Melanocyte of skin (primary cell): ENCODE measurements around the gene ABHD12B. TPM values are rescaled to one million over a fixed set of nuclear protein-coding genes. Genes with fewer than 3 reads are reported as not detected.

Source experiments
- small RNA-seq, 2 donors: library from RNA; depleted of rRNA; stranded (forward); fragments of <200 nt; gene quantifications; one replicate each; pipeline ENCODE3, GENCODE V24; 2012
- total RNA-seq, 2 donors: library from RNA; depleted of rRNA; stranded (reverse); fragments of >200 nt; gene quantifications; 2 replicates each; pipeline ENCODE4 v1.2.3, GENCODE V29; 2012

ABHD12B gene
- not detected for total RNA-seq

GRCh38 chr14:50871914-50872732 is at the start of gene ABHD12B:
Gene ABHD12B, plus strand, starts transcription at chr14:50872053. Its CDS starts 122 bp downstream, at chr14:50872175.

GRCh38 chr14:50830932-50831725 is 40.7 kb upstream of the ABHD12B start, which contains the start of gene NIN:
Gene NIN, minus strand, starts transcription at chr14:50831162. Its CDS starts 9,106 bp downstream, at chr14:50822056.

GRCh38 chr14:50943943-50944646 is 72.2 kb downstream of the ABHD12B start, which contains the start of gene PYGL:
Gene PYGL, minus strand, starts transcription at chr14:50944483. Its CDS starts 80 bp downstream, at chr14:50944403.

Small RNA genes within 50 kb of the gene (small RNA-seq; reads per million reads assigned to genes)
- 0 reads per million in 2 donors for gene RF00593

Other genes with a start within 250 kb of the ABHD12B start
- 10 to 100 TPM; 19.0 to 20.0 TPM for gene SAV1, start 203.7 kb upstream of the ABHD12B start, total RNA-seq
- gene NIN, start 40.9 kb upstream of the ABHD12B start, total RNA-seq = 10 to 100 TPM; 38.6 to 68.1 TPM
- gene PYGL, start 72.4 kb downstream of the ABHD12B start, total RNA-seq = 100 to 1,000 TPM; 117 to 265 TPM
- 10 to 100 TPM in 1 of 2 donors, 1 to 10 TPM in 1; 4.7 to 12.4 TPM for gene TRIM9, start 223.1 kb downstream of the ABHD12B start, total RNA-seq